ENCODE measurements around the gene IMPDH1. TPM values are rescaled to one million over a fixed set of nuclear protein-coding genes. Genes with fewer than 3 reads are reported as not detected.

IMPDH1 gene
- total and polyA plus RNA-seq, 7 donors = 16.6 to 39.7 (median 26.0) TPM

DNA sequence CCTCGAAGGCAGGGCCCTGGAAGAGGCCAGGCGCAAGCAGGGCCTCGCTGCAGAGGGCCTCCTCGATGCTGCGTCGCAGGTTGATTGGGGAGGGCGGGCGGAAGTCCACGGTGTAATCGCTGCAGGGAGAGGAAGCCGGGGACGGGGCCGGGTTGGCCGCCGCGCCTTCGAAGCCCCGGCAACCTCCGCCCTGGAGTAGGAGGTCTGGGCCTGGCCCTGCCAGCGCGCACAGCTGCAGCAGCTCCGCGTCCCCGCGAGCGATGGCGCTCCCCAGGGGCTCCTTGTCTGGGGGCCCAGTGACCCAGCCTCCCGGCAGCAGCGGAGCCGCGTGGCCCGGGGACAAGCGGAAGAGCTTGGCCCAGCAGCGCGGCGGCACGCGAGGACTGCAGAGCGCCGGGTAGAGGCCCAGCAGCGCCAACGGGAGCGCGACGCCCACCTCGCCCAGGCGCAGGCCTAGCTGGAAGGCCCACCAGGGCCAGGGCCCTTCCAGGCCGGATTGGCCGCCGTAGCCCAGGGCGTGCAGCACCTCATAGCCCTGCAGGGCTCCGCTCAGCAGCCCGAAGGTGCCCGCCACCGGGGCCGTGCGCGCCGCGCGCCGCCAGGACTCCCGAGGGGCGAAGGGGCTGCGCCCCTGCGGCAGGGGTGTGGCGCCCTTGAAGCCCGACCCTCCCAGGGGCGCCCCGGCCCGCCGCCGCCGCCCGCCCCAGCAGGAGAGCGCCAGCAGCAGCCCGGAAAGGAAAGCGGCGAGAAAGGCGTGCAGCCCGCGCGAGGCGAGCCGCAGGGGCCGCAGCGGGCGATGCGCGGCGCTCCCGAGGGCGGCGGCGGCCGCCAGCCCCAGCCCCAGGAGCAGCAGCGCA lies 58.3 kb downstream of the IMPDH1 start:
- no peak for TF ChIP-seq POLR2AphosphoS5 (IDR thresholded peaks at IDR 0.05)
- TF ChIP-seq POLR2A (IDR thresholded peaks at IDR 0.05) = no peak
- TF ChIP-seq CTCF (IDR thresholded peaks at IDR 0.05) = no peak
- no peak for TF ChIP-seq EP300 (IDR thresholded peaks at IDR 0.05)
- Histone ChIP-seq H3K4me1 (peaks cover 0 to 14% (median 13%) of the 10 kb centered on the region in 4 donors), H3K36me3 (no peaks in the 10 kb centered on the region), H3K9me3 (no peaks in the 10 kb centered on the region), H3K27me3 (peaks cover 14 to 52% (median 23%) of the 10 kb centered on the region in 3 donors), H3K27ac (no peak overlapping the region), H3K4me3 (peak overlapping the region in 3 of 4 donors; percentile 28 to 44 (median 31))
- intact Hi-C loops (cut with DNase I) = loop anchor here (2.0 kb wide), 1 partner anchor 35 kb away; no protein-coding TSS in a partner anchor
- DNase-seq = no peak
- 11 to 17% methylated on average over 97 of the region's 97 CpGs for WGBS, 2 donors

DNA sequence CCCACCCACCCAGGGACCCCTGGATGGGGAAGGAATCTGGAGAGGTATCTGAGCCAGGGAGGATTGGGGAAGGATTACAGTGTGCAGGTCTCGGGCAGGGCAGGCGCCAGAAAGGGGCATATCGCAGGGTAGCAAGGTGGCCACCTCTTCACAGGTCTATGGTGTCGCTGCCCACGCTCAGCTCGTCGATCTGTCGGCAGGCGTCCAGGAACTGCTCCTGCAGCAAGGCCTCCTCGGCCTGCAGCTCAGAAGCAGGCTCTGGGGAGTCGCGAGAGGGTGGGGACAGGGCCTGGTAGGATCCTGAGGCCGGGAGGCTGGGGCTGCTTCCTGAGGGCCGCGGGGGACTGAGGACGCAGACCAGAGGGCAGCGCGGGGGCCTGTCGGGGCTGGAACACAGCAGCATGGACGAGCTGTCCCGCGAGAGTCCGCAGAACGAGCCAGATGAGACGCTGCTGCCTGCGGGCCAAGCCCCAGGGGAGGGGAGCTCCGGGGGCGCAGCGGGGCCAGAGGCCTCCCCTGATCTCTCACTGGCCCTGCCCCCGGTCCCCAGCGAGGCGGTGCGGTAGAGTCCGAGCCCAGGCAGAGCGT lies 59.0 kb downstream of the IMPDH1 start:
- Histone ChIP-seq H3K36me3 (no peaks in the 10 kb centered on the region), H3K27me3 (peaks cover 14 to 52% (median 23%) of the 10 kb centered on the region in 3 donors), H3K27ac (no peak overlapping the region), H3K4me3 (no peak overlapping the region), H3K9me3 (no peaks in the 10 kb centered on the region), H3K4me1 (peaks cover 0 to 14% (median 13%) of the 10 kb centered on the region in 4 donors)
- DNase-seq = no peak
- intact Hi-C loops (cut with DNase I) = no loop called here
- TF ChIP-seq POLR2AphosphoS5 (IDR thresholded peaks at IDR 0.05) (no peak), CTCF (IDR thresholded peaks at IDR 0.05) (no peak)
- WGBS, 2 donors = 74% methylated on average over 35 of the region's 35 CpGs

- H3K36me3 ChIP-seq = no peaks in the 10 kb centered on the region
- no peak overlapping the region for H3K27ac ChIP-seq
- H3K27me3 ChIP-seq = peaks cover 14 to 47% (median 23%) of the 10 kb centered on the region in 3 donors
- intact Hi-C loops (cut with DNase I) = loop anchor here (5.0 kb wide), 1 partner anchor 113 kb away; no protein-coding TSS in a partner anchor
- TF ChIP-seq CTCF (IDR thresholded peaks at IDR 0.05) (no peak), EP300 (IDR thresholded peaks at IDR 0.05) (no peak), POLR2AphosphoS5 (IDR thresholded peaks at IDR 0.05) (no peak), POLR2A (IDR thresholded peaks at IDR 0.05) (no peak)
- 45 to 52% methylated on average over 4 of the region's 4 CpGs for WGBS, 2 donors
- H3K4me1 ChIP-seq = peaks cover 0 to 14% (median 13%) of the 10 kb centered on the region in 4 donors
- DNase-seq = no peak
- no peak overlapping the region for H3K4me3 ChIP-seq
- no peaks in the 10 kb centered on the region for H3K9me3 ChIP-seq
Observed at GRCh38 chr7:128349466-128349825, 60.3 kb downstream of the IMPDH1 start.

DNA sequence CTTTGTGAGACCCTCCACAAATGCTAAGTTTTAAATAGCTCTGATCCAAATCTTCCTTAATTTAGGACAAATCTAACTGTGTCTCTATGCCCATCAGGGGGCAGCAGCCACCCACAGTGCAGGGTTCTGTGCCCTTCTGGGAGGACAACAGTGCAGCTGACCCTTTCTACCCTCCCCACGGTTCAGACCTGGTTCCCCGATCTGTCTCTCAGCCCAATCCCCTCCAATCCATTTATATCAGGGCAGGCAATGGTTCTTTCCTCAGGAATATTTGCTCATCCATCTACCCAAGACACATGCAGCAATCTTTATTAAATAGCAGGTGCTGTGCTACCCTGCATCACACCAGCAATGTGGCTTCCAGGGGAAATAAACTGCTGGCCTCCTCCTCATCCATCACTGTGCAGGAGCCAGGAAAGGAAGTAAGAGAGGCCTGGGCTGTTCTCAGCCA lies 62.1 kb downstream of the IMPDH1 start:
- Histone ChIP-seq H3K4me3 (no peak overlapping the region), H3K27ac (no peak overlapping the region), H3K4me1 (peaks cover 0 to 24% (median 21%) of the 10 kb centered on the region in 4 donors), H3K27me3 (peaks cover 14 to 29% (median 16%) of the 10 kb centered on the region in 3 donors), H3K36me3 (no peaks in the 10 kb centered on the region), H3K9me3 (no peaks in the 10 kb centered on the region)
- DNase-seq = no peak
- WGBS, 2 donors = 6 to 7% methylated on average over 2 of the region's 2 CpGs
- TF ChIP-seq CTCF (IDR thresholded peaks at IDR 0.05) (peak; percentile 34 to 51 (median 46)), POLR2AphosphoS5 (IDR thresholded peaks at IDR 0.05) (no peak), POLR2A (IDR thresholded peaks at IDR 0.05) (no peak), EP300 (IDR thresholded peaks at IDR 0.05) (no peak)
- intact Hi-C loops (cut with DNase I) = loop anchor here (1.0 to 5.0 kb wide), 2 partner anchors 40 to 115 kb away; no protein-coding TSS in a partner anchor

Measured in sigmoid colon (tissue), 7 donors.